ENCODE data around the gene ATP5ME.

DNA sequence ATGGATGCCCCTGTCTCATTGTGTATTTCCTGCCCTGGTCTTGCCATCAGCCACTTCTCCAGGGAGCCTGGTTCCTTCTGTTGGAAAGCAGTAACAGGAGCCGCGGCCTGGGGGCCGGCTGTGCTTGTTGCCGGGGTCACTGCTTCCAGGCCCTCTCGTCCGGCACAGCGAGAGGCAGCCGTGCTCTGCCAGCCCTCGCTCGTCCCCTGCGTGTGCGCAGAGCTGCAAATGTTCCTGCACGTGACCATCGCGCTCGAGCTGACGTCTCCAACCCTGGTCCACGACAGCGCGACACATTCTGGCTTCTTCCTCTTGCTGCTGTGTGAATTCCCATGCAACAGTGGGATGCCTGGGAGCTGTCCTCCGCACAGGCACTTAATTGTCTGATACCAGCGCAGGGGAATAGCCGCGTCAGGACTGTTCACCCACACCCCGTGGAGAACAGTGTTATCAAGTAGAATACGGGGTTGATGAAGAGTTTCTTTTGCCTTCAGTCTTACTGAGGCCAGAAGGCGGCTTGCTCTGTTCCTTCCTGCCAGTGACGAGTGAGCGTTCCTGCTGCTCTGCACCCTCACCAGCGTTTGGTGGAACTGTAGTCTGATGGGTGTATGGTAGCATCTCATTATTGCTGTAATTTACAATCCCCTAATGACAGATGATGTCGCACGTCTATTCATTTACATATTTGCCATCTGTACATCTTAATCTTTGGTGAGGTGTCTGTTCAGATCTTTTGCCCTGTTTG lies 36.4 kb downstream of the ATP5ME start:
- TF ChIP-seq ATF3 (IDR thresholded peaks at IDR 0.05) (no peak), CTCF (IDR thresholded peaks at IDR 0.05; ENCODE audit: low read depth, low read length, missing input control) (no peak)

All from liver (tissue), 3 donors.